HCEC 1CT (cell line): ENCODE results near the gene LHX8.
"Not testable (repeated sequence)": the region's sequence is repeated elsewhere in the genome, so short reads cannot be mapped to it uniquely, and the experiment has no call there.

Source experiments
- DNase-seq: peaks from one replicate; pipeline ENCODE4 v3.0.0-alpha.2; 2017

Gene LHX8

GRCh38 chr1:75133750-75134646 is at the start of gene LHX8:
LHX8 (plus strand) TSS chr1:75134388; CDS start chr1:75136615, 2,227 bp downstream.
- no peak for DNase-seq

DNA sequence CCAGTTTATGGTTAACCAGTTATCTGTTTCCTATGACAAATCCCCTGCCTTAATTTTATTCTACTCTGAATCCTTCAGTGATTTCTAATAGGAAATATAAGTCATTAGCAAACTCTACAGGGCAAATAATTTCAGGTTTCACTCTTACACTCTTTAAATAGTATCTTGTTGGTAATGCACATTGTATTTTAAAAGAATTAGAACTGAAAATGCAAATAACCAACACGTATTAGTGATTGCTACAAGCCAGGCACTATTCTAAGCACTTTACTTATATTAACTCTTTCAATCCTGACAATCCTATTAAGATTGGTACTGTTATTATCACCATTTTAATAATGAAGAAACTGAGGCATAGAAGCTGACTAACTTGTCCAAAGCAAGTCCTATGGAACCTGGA is 48.3 kb upstream of the LHX8 start:
- no peak for DNase-seq

DNA sequence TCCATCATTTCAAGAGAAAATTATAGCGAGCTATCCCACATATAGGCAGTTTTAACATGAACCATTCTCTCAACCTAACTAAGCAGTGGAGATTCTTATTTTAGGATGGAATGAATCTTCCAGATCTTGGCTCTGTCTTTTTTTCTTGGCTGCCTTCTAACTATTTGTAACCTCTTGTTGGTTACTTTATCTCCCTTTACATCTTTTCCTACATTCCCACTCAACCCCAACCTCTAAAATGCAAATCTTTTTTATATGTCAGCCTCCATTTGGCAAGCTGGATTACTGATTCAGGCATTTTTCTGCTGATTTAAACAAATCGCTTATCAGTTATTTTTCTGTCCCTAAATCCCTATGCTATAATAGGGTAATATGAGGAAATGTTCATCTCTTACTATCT is 46.9 kb upstream of the LHX8 start:
- DNase-seq, result no peak

GRCh38 chr1:75092141-75092540 is 42.0 kb upstream of the LHX8 start:
- DNase-seq, result no peak

DNA sequence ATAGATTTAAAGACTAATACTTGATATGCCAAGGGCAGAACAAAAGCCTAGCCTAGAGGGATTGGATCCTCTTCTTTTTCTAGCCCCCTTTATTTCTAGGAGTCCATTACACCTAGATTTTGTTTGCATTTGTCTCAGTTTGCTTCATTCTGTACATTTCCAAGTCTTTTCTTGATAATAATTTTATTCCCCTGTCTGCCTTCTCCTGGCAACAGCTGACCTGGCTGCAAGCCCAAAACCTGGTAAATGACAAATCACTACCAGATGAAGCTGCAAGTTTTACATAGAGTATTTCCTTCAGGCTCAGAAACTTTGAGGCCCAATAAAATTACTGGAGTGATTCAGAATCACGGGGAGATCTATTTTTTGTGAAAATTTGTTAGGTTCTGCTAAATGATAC is 36.5 kb upstream of the LHX8 start:
- DNase-seq, result no peak

- no peak for DNase-seq
Observed at GRCh38 chr1:75099581-75099980, 34.6 kb upstream of the LHX8 start.

DNA sequence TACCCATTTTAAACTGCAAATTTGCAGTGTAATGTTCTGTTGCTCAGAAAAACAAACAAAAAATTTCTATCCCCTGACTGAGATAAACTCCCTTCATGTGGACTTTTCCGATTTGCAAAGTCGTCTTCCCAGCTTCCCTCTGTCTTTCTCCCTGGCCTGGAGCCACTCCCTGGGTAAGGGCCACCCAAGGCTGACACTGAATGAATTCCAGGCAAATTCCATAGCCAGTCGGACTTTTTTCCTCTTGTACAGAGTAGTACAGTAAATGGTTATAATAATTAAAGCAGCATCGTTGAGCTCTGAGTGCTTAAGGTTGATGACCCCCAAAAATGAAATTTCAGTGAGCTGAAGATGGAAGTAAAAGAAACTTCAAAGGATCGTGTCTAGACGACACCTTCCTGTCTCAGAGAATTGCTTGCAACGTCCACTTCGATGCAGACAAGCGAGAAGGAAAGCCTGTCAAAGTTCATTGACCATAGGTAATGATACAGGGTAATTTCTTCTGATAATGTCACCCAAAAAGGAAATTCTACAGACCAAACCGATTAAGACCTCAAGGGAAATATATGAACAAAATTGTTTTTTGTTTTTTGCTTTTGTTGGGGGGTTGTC is 33.6 kb upstream of the LHX8 start:
- DNase-seq, result no peak

- not testable (repeated sequence) for DNase-seq
Observed at GRCh38 chr1:75112362-75112951, 21.7 kb upstream of the LHX8 start.

GRCh38 chr1:75115654-75116053 is 18.5 kb upstream of the LHX8 start:
- DNase-seq, result no peak

DNA sequence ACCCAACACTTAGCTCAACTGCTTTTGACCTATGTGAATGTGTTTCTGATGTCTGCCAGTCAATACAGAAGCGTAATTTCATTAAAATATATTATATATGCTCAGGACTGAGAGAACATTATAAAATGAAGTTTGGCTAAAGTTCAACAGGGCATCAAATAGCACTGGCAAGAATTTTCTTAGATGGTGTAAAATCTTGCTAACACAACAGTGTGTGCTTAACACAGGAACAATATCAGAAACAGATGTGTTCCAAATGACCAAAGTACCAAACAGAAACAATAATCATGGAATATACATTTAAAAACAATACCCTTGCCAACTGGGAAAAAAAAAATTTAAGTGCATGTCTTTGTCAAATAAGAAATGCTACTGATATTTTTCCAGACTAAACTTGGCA is 10.4 kb upstream of the LHX8 start:
- no peak for DNase-seq

DNA sequence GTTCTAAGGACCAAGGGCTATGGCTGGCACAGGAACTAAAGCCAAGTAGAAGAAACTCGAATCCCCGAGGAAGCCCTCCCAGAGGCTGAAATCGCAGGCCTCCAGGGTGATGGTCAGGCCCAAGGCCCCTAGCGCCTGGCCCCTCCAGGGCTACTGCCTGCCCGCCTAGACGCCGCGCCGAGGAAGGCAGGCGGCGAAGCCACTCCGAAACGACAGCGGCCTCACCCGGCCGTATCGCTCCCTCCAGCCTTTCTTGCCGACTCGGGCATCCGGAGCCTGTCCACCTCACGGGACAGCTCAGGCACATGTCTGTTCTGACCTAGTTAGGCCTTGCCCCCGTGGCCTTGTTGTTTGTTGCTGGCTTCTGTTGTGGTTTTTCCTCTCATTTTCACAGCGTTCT is 9.7 kb upstream of the LHX8 start:
- no peak for DNase-seq

DNA sequence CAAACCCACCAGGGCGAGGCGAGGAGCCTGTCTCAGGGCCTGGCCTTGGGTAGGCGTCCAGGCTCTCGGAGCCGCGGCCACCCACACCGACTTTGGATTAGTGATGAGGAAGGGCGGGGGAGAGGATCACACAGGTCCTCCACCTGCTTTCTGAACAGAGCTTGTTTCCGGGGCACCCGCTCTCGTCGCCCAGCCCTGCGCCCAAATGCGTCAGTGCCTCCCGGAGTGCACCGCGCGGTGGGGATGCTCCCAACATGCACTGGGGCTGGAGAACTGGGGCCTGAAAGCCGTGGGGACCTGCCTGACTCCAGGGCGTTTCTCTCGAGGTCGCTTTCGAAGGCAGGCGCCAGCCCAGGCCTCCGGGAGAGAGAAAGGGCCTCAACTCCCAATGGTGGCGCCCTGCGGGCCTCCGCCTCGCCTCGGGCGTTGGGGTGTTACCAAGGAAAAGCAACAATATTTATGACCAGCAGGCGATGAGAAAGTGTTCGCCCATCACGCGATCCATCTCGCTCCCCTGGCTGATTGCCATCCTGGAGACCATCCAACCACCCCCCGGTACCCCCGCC is 8.9 kb upstream of the LHX8 start:
- no peak for DNase-seq

- no peak for DNase-seq
Observed at GRCh38 chr1:75126611-75127101, 7.5 kb upstream of the LHX8 start.

DNA sequence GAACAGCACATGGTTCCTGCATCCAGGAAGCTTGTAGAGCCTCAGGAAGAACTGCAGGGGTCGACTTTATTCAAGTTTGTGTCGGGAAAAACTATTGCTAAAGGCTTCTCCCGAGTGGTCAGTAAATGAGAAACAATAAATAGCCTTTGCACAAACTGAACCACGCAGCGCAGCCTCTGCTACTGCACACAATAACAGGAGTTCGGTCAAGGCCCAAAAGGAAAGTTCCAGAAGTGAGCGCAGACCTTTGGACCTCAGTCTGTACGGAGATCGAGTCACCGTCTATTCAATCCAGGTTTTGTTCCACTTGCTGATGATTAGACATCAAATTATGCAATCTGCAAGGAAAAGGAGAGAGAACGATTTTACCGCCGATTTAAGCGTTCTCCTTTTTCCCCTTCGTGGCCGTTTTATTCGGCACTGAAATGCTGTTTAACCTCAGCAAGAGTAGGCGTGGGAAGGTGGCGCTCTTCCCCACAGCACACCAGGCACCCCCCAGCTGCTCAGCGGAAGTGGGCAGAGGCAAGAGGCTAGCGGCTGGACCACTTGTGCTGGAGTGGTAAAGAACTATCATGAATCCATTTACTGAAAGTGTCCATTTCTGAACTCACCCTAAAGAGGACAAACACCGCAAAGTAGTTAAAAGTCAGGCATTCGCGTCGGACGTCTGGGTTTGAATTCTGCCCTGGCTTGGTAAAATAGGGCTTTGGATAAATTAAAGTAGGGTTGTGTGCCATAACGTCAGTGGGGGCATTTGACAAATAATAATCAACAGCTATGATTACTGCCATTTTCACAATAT is 6.1 kb upstream of the LHX8 start:
- no peak for DNase-seq

GRCh38 chr1:75129660-75129982 is 4.6 kb upstream of the LHX8 start:
- no peak for DNase-seq

GRCh38 chr1:75129983-75130789 is 4.0 kb upstream of the LHX8 start:
- DNase-seq, result no peak

GRCh38 chr1:75130865-75131564 is 3.2 kb upstream of the LHX8 start:
- DNase-seq, result no peak

DNA sequence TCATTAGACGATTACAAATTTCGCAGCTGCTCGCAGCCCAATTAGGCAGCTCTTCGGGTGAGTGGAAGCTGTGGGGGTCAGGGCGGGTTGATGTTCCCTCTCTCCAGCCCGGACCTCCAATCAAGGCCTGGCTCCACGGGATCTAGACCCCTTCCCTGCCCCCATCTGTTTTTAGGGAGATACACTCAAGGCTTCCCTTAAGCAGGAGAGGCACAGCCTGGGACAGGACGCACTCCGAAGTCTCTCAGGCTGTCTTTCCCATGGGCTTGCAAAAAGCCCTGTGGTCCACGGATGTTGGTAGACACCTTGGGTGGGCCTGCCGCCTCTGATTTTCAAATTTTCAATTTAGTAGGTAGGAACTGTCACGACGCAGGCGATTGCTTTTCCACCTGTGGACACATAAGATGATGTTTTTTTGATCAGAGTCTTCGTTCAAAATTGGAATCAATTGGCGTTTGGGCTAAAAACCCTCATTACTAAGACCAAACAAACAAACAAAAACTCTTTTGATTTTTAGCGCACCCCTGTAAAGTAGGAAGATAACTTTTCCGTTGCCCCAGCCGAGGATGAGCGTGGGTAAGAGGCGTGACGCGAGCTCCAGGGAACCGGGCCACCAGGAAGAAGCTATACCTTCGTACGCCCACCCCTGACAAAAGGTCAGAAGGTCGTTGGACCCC is 2.5 kb upstream of the LHX8 start:
- DNase-seq, result no peak

DNA sequence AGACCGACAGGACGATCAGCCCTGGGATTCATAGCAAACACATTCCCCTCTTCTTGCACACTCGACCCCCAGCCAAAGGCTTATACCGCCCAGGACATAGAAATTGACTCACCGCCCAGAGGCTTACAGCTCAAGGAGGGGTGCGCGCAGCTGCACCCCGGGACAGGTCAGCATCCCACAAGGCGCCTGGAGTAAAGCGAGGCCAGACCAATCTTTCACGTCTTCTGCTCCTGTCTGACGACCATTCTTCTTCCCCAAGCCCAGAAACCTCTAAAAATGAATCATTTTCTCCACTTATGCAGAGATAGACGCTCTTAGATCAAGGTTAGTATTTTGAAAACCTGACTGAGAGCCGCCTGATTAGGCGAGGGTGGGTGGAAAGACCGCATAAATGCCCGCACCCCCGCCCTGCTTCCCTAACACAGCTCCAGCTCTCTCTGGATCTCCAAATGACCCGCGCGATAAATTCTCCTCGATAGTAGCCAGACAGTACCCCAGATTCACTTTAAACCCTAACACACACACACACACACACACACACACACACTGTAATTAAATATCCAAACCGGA is 1.9 kb upstream of the LHX8 start:
- no peak for DNase-seq
